Osteocyte (in vitro differentiated cells): ENCODE data around the gene GREM1. TPM values are rescaled to one million over a fixed set of nuclear protein-coding genes. Genes with fewer than 3 reads are reported as not detected.

Source experiments
- DNase-seq: peaks from one replicate; pipeline ENCODE4 v3.0.0; 2021; ENCODE audit warnings: mixed read lengths; ENCODE audit not compliant: unreplicated experiment; ENCODE audit errors: extremely low spot score
- H3K27ac Mint-ChIP-seq: one replicate; pipeline ENCODE4 v1.8.0; 2021; ENCODE audit warnings: mild to moderate bottlenecking, mixed read lengths; ENCODE audit not compliant: unreplicated experiment
- H3K27me3 Mint-ChIP-seq: one replicate; pipeline ENCODE4 v1.8.0; 2021; ENCODE audit warnings: mixed read lengths; ENCODE audit not compliant: unreplicated experiment
- H3K36me3 Mint-ChIP-seq: one replicate; pipeline ENCODE4 v1.8.0; 2021; ENCODE audit warnings: mixed read lengths; ENCODE audit not compliant: unreplicated experiment
- H3K4me1 Mint-ChIP-seq: one replicate; pipeline ENCODE4 v1.8.0; 2021; ENCODE audit warnings: mixed read lengths; ENCODE audit not compliant: unreplicated experiment
- H3K4me3 Mint-ChIP-seq: one replicate; pipeline ENCODE4 v1.8.0; 2021; ENCODE audit warnings: mild to moderate bottlenecking, moderate library complexity, mixed read lengths; ENCODE audit not compliant: unreplicated experiment
- H3K9me3 Mint-ChIP-seq: one replicate; pipeline ENCODE4 v1.8.0; 2021; ENCODE audit warnings: mixed read lengths; ENCODE audit not compliant: unreplicated experiment
- total RNA-seq: library from RNA; stranded (reverse); gene quantifications from 2 replicates; pipeline ENCODE4 v1.2.1, GENCODE V29; 2021
- TF ChIP-seq, protein P1 (sequence below): fragments of 200-600 bp; sonication (generic); IDR thresholded peaks from 2 replicates; pipeline ENCODE4 v1.5.0; 2021; ENCODE audit warnings: antibody characterized with exemption, mild to moderate bottlenecking, moderate library complexity

The GREM1 gene
- total RNA-seq, 1 donor from 2014 or later: 252 TPM

DNA sequence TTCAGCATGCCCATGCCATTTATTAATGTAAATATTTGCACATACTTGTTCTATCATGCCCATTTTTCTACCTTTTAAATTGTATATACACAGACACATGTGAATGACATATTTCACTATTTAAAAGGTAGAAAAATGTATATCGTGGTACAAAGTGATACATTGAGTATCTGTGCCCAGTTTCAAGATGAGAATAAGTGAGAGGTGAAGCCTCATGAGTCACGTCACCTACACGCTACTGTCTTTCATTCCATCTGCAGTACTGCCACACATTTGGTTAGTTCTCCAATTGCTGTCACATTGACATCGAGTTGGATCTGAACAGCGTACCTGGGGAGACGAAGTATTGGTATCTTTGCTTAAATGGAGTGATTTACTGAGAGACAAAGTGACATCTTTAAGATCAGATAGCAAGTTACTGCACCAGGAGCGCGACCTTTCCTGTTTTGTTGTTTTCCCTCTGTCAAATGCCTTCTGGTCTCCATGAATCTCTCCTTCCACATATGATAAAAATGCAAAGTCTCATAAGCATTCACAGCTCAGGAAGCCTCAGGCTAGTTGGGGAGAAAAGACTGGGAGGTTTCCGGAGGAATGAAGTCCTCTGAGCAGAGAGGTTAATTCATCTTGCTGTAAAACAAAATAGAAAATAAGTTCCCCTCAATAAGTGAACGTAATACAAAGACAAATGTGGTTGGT is 12.0 kb downstream of the GREM1 start:
- Mint-ChIP-seq H3K9me3 (peaks cover 13% of the 10 kb centered on the region), H3K36me3 (peaks cover 43% of the 10 kb centered on the region), H3K4me1 (peaks cover 46% of the 10 kb centered on the region), H3K4me3 (no peak overlapping the region), H3K27me3 (no peaks in the 10 kb centered on the region), H3K27ac (peak overlapping the region; percentile 61)
- DNase-seq: no peak
- TF ChIP-seq, protein P1, sequence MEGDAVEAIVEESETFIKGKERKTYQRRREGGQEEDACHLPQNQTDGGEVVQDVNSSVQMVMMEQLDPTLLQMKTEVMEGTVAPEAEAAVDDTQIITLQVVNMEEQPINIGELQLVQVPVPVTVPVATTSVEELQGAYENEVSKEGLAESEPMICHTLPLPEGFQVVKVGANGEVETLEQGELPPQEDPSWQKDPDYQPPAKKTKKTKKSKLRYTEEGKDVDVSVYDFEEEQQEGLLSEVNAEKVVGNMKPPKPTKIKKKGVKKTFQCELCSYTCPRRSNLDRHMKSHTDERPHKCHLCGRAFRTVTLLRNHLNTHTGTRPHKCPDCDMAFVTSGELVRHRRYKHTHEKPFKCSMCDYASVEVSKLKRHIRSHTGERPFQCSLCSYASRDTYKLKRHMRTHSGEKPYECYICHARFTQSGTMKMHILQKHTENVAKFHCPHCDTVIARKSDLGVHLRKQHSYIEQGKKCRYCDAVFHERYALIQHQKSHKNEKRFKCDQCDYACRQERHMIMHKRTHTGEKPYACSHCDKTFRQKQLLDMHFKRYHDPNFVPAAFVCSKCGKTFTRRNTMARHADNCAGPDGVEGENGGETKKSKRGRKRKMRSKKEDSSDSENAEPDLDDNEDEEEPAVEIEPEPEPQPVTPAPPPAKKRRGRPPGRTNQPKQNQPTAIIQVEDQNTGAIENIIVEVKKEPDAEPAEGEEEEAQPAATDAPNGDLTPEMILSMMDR: no peak

DNA sequence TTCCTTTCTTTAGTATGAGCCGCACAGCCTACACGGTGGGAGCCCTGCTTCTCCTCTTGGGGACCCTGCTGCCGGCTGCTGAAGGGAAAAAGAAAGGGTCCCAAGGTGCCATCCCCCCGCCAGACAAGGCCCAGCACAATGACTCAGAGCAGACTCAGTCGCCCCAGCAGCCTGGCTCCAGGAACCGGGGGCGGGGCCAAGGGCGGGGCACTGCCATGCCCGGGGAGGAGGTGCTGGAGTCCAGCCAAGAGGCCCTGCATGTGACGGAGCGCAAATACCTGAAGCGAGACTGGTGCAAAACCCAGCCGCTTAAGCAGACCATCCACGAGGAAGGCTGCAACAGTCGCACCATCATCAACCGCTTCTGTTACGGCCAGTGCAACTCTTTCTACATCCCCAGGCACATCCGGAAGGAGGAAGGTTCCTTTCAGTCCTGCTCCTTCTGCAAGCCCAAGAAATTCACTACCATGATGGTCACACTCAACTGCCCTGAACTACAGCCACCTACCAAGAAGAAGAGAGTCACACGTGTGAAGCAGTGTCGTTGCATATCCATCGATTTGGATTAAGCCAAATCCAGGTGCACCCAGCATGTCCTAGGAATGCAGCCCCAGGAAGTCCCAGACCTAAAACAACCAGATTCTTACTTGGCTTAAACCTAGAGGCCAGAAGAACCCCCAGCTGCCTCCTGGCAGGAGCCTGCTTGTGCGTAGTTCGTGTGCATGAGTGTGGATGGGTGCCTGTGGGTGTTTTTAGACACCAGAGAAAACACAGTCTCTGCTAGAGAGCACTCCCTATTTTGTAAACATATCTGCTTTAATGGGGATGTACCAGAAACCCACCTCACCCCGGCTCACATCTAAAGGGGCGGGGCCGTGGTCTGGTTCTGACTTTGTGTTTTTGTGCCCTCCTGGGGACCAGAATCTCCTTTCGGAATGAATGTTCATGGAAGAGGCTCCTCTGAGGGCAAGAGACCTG is 13.2 kb downstream of the GREM1 start:
- TF ChIP-seq, protein P1: no peak
- peak overlapping the region; percentile 61 for H3K27ac Mint-ChIP-seq
- no peak overlapping the region for H3K4me3 Mint-ChIP-seq
- no peaks in the 10 kb centered on the region for H3K27me3 Mint-ChIP-seq
- peaks cover 46% of the 10 kb centered on the region for H3K36me3 Mint-ChIP-seq
- peaks cover 50% of the 10 kb centered on the region for H3K4me1 Mint-ChIP-seq
- no peak for DNase-seq
- peaks cover 12% of the 10 kb centered on the region for H3K9me3 Mint-ChIP-seq

DNA sequence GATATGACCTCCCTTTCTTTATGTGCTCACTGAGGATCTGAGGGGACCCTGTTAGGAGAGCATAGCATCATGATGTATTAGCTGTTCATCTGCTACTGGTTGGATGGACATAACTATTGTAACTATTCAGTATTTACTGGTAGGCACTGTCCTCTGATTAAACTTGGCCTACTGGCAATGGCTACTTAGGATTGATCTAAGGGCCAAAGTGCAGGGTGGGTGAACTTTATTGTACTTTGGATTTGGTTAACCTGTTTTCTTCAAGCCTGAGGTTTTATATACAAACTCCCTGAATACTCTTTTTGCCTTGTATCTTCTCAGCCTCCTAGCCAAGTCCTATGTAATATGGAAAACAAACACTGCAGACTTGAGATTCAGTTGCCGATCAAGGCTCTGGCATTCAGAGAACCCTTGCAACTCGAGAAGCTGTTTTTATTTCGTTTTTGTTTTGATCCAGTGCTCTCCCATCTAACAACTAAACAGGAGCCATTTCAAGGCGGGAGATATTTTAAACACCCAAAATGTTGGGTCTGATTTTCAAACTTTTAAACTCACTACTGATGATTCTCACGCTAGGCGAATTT is 14.9 kb downstream of the GREM1 start:
- no peak for DNase-seq
- H3K4me3 Mint-ChIP-seq: no peak overlapping the region
- peaks cover 3% of the 10 kb centered on the region for H3K9me3 Mint-ChIP-seq
- TF ChIP-seq, protein P1: no peak
- H3K36me3 Mint-ChIP-seq: peaks cover 47% of the 10 kb centered on the region
- H3K27me3 Mint-ChIP-seq: no peaks in the 10 kb centered on the region
- H3K27ac Mint-ChIP-seq: peak overlapping the region; percentile 53
- peaks cover 51% of the 10 kb centered on the region for H3K4me1 Mint-ChIP-seq

DNA sequence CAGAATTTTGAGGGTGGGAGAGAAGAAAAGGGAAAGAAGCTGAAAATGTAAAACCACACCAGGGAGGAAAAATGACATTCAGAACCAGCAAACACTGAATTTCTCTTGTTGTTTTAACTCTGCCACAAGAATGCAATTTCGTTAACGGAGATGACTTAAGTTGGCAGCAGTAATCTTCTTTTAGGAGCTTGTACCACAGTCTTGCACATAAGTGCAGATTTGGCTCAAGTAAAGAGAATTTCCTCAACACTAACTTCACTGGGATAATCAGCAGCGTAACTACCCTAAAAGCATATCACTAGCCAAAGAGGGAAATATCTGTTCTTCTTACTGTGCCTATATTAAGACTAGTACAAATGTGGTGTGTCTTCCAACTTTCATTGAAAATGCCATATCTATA is 15.5 kb downstream of the GREM1 start:
- DNase-seq: no peak
- Mint-ChIP-seq H3K9me3 (no peaks in the 10 kb centered on the region), H3K36me3 (peaks cover 44% of the 10 kb centered on the region), H3K27ac (peak overlapping the region; percentile 53), H3K4me3 (no peak overlapping the region), H3K4me1 (peaks cover 51% of the 10 kb centered on the region), H3K27me3 (no peaks in the 10 kb centered on the region)
- TF ChIP-seq, protein P1: no peak
